Tracheal epithelial cell (primary cell): ENCODE data around the gene LY6G5C. TPM values are rescaled to one million over a fixed set of nuclear protein-coding genes. Genes with fewer than 3 reads are reported as not detected.

Experiments
- total RNA-seq: library from RNA; depleted of rRNA; stranded (reverse); fragments of >200 nt; gene quantifications from 2 replicates; pipeline ENCODE4 v1.2.1, GENCODE V29; 2014

Gene LY6G5C
- total RNA-seq, 1 donor from 2014 or later, result not detected

Other genes starting within 250 kb of the LY6G5C start
- gene MICB, start 182.9 kb downstream of the LY6G5C start, total RNA-seq, result 4.7 and 9.9 TPM in 2 replicates
- not detected in 2 replicates for gene MCCD1, start 152.1 kb downstream of the LY6G5C start, total RNA-seq
- gene DDX39B, start 139.1 kb downstream of the LY6G5C start, total RNA-seq, result 279 and 313 TPM in 2 replicates
- 0.21 and 1.2 TPM in 2 replicates for gene ATP6V1G2, start 134.5 kb downstream of the LY6G5C start, total RNA-seq
- 43.6 and 54.6 TPM in 2 replicates for gene NFKBIL1, start 133.5 kb downstream of the LY6G5C start, total RNA-seq
- not detected in 2 replicates for gene LTA, start 108.8 kb downstream of the LY6G5C start, total RNA-seq
- gene TNF, start 105.5 kb downstream of the LY6G5C start, total RNA-seq, result 4.3 TPM in 1 of 2 replicates, not detected in the other
- 6.7 TPM in 1 of 2 replicates, not detected in the other for gene LTB, start 98.6 kb downstream of the LY6G5C start, total RNA-seq
- gene LST1, start 94.8 kb downstream of the LY6G5C start, total RNA-seq, result not detected in 2 replicates
- gene NCR3, start 88.1 kb downstream of the LY6G5C start, total RNA-seq, result not detected in 2 replicates
- gene AIF1, start 65.8 kb downstream of the LY6G5C start, total RNA-seq, result not detected in 2 replicates
- 23.6 and 35.6 TPM in 2 replicates for gene PRRC2A, start 60.4 kb downstream of the LY6G5C start, total RNA-seq
- gene BAG6, start 28.4 kb downstream of the LY6G5C start, total RNA-seq, result 128 and 161 TPM in 2 replicates
- gene APOM, start 25.2 kb downstream of the LY6G5C start, total RNA-seq, result 0.96 and 1.3 TPM in 2 replicates
- gene C6orf47, start 20.3 kb downstream of the LY6G5C start, total RNA-seq, result 26.7 and 27.1 TPM in 2 replicates
- 7.0 and 12.0 TPM in 2 replicates for gene GPANK1, start 16.1 kb downstream of the LY6G5C start, total RNA-seq
- gene CSNK2B, start 15.0 kb downstream of the LY6G5C start, total RNA-seq, result 84.2 and 103 TPM in 2 replicates
- under 0.01 and 0.43 TPM in 2 replicates for gene LY6G5B, start 11.1 kb downstream of the LY6G5C start, total RNA-seq
- gene ABHD16A, start 22.3 kb upstream of the LY6G5C start, total RNA-seq, result 25.2 and 40.2 TPM in 2 replicates
- gene LY6G6F, start 25.8 kb upstream of the LY6G5C start, total RNA-seq, result not detected in 2 replicates
- gene LY6G6D, start 34.3 kb upstream of the LY6G5C start, total RNA-seq, result not detected in 2 replicates
- not detected in 2 replicates for gene LY6G6C, start 40.7 kb upstream of the LY6G5C start, total RNA-seq
- gene MPIG6B, start 42.3 kb upstream of the LY6G5C start, total RNA-seq, result not detected in 2 replicates
- 11.5 and 45.8 TPM in 2 replicates for gene DDAH2, start 48.2 kb upstream of the LY6G5C start, total RNA-seq
- gene CLIC1, start 55.5 kb upstream of the LY6G5C start, total RNA-seq, result 454 and 1,059 TPM in 2 replicates
- 4.3 and 5.8 TPM in 2 replicates for gene MSH5, start 58.9 kb upstream of the LY6G5C start, total RNA-seq
- not detected in 2 replicates for gene SAPCD1, start 81.6 kb upstream of the LY6G5C start, total RNA-seq
- 0.43 and 0.48 TPM in 2 replicates for gene VWA7, start 96.3 kb upstream of the LY6G5C start, total RNA-seq
- 61.0 and 64.8 TPM in 2 replicates for gene VARS1, start 114.7 kb upstream of the LY6G5C start, total RNA-seq
- 34.2 and 39.0 TPM in 2 replicates for gene LSM2, start 125.9 kb upstream of the LY6G5C start, total RNA-seq
- gene HSPA1L, start 134.2 kb upstream of the LY6G5C start, total RNA-seq, result 0.64 and 0.72 TPM in 2 replicates
- 124 and 172 TPM in 2 replicates for gene HSPA1A, start 134.5 kb upstream of the LY6G5C start, total RNA-seq
- gene HSPA1B, start 146.7 kb upstream of the LY6G5C start, total RNA-seq, result 268 TPM in 2 replicates
- gene NEU1, start 181.8 kb upstream of the LY6G5C start, total RNA-seq, result 70.3 and 75.4 TPM in 2 replicates
- 3.8 and 8.2 TPM in 2 replicates for gene SLC44A4, start 197.9 kb upstream of the LY6G5C start, total RNA-seq
- 25.6 and 28.4 TPM in 2 replicates for gene EHMT2, start 216.6 kb upstream of the LY6G5C start, total RNA-seq
- 0.72 and 3.0 TPM in 2 replicates for gene ZBTB12, start 221.0 kb upstream of the LY6G5C start, total RNA-seq
- gene C2, start 246.7 kb upstream of the LY6G5C start, total RNA-seq, result 0.96 and 2.1 TPM in 2 replicates